Lower leg skin (tissue), 4 donors: ENCODE data around the gene SNCB. TPM values are rescaled to one million over a fixed set of nuclear protein-coding genes. Genes with fewer than 3 reads are reported as not detected.
"Not testable (repeated sequence)": the region's sequence is repeated elsewhere in the genome, so short reads cannot be mapped to it uniquely, and the experiment has no call there.

ENCODE experiments used
- DNase-seq, 2 donors: peaks; one replicate each; pipeline ENCODE4 v3.0.0-alpha.2; 2019; ENCODE audit warnings: low spot score in 2 of 2
- H3K4me3 ChIP-seq: fragments of 200-600 bp; sonication (generic); 2 replicates; pipeline ENCODE4 v1.5.1; 2017; ENCODE audit warnings: mild to moderate bottlenecking, low read depth; ENCODE audit not compliant: poor library complexity, severe bottlenecking
- CTCF ChIP-seq, 3 donors: fragments of 450-650 bp; IDR thresholded peaks; one replicate each; pipeline ENCODE4 v1.5.1; 2016; ENCODE audit warnings: antibody characterized with exemption in 3 of 3, mild to moderate bottlenecking in 3 of 3, moderate library complexity in 2 of 3
- POLR2A ChIP-seq, 2 donors: fragments of 450-650 bp; IDR thresholded peaks; one replicate each; pipeline ENCODE4 v1.6.1; 2016 to 2017; ENCODE audit warnings: antibody characterized with exemption in 2 of 2, mild to moderate bottlenecking in 1 of 2, moderate library complexity in 1 of 2
- WGBS, 2 donors: methylation state at CpG; one replicate each; pipeline ENCODE4 v1.1.5; 2018; 5-methylcytosine and 5-hydroxymethylcytosine counted together
- intact Hi-C: fragments of 100-400 bp; cut with DNase I; formaldehyde crosslinking; loops from one replicate; pipeline ENCODE4 v1.15.0; 2023; ENCODE audit warnings: low total_unique reads
- total RNA-seq, 4 donors: library from RNA; depleted of rRNA; stranded (reverse); fragments of >200 nt; gene quantifications; one replicate each; pipeline ENCODE4 v1.1.0, GENCODE V29; 2016

SNCB gene
- total RNA-seq, 4 donors from 2014 or later = not detected

- DNase-seq = no peak
- H3K4me3 ChIP-seq = no peak overlapping the region
- 35 to 44% methylated on average over 2 of the region's 2 CpGs for WGBS, 2 donors
- no peak for TF ChIP-seq POLR2A (IDR thresholded peaks at IDR 0.05)
- no peak for TF ChIP-seq CTCF (IDR thresholded peaks at IDR 0.05)
- intact Hi-C loops = no loop called here
Observed at GRCh38 chr5:176603091-176603490, 27.2 kb downstream of the SNCB start.

- no peak for TF ChIP-seq POLR2A (IDR thresholded peaks at IDR 0.05)
- no peak for TF ChIP-seq CTCF (IDR thresholded peaks at IDR 0.05)
- intact Hi-C loops = no loop called here
- DNase-seq = no peak
- H3K4me3 ChIP-seq = no peak overlapping the region
- WGBS, 2 donors = 77% methylated on average over 12 of the region's 12 CpGs
Observed at GRCh38 chr5:176601901-176602482, 28.3 kb downstream of the SNCB start.

- intact Hi-C loops, H3K4me3 ChIP-seq, DNase-seq: not testable (repeated sequence)
- WGBS, 2 donors = 83 to 91% methylated on average over 18 to 19 of the region's 19 CpGs
Observed at GRCh38 chr5:176599749-176600430, 30.4 kb downstream of the SNCB start.

- intact Hi-C loops = no loop called here
- WGBS, 2 donors = 85 to 93% methylated on average over 32 to 40 of the region's 47 CpGs
- no peak overlapping the region for H3K4me3 ChIP-seq
- TF ChIP-seq CTCF (IDR thresholded peaks at IDR 0.05) (no peak), POLR2A (IDR thresholded peaks at IDR 0.05) (no peak)
- no peak for DNase-seq
Observed at GRCh38 chr5:176597417-176598389, 32.6 kb downstream of the SNCB start.

- 63 to 74% methylated on average over 47 to 80 of the region's 98 CpGs for WGBS, 2 donors
- H3K4me3 ChIP-seq = no peak overlapping the region
- no peak for DNase-seq
- TF ChIP-seq CTCF (IDR thresholded peaks at IDR 0.05) (no peak), POLR2A (IDR thresholded peaks at IDR 0.05) (no peak)
- intact Hi-C loops = no loop called here
Observed at GRCh38 chr5:176596689-176597416, 33.5 kb downstream of the SNCB start.
